Body of pancreas (tissue), 4 donors: ENCODE results near the gene ABCA5.

Experiments
- CTCF ChIP-seq, 7 experiments: fragments of 450-650 bp in 4 of 7; fragments of 200-600 bp in 3 of 7; sonication (generic) in 3 of 7; IDR thresholded peaks; one replicate each; pipeline ENCODE4 v1.5.1; 2016 to 2019; ENCODE audit warnings: antibody characterized with exemption in 7 of 7
- POLR2A ChIP-seq, 3 donors: fragments of 450-650 bp; IDR thresholded peaks; one replicate each; pipeline ENCODE4 v1.6.1; 2016; ENCODE audit warnings: antibody characterized with exemption in 3 of 3, mild to moderate bottlenecking in 2 of 3

GRCh38 chr17:69275751-69276150 is 51.2 kb downstream of the ABCA5 start:
- TF ChIP-seq CTCF (IDR thresholded peaks at IDR 0.05) (no peak), POLR2A (IDR thresholded peaks at IDR 0.05) (no peak)
